ENCODE results near the gene TMEM43.
"Not testable (repeated sequence)": the region's sequence is repeated elsewhere in the genome, so short reads cannot be mapped to it uniquely, and the experiment has no call there.

Gene TMEM43

DNA sequence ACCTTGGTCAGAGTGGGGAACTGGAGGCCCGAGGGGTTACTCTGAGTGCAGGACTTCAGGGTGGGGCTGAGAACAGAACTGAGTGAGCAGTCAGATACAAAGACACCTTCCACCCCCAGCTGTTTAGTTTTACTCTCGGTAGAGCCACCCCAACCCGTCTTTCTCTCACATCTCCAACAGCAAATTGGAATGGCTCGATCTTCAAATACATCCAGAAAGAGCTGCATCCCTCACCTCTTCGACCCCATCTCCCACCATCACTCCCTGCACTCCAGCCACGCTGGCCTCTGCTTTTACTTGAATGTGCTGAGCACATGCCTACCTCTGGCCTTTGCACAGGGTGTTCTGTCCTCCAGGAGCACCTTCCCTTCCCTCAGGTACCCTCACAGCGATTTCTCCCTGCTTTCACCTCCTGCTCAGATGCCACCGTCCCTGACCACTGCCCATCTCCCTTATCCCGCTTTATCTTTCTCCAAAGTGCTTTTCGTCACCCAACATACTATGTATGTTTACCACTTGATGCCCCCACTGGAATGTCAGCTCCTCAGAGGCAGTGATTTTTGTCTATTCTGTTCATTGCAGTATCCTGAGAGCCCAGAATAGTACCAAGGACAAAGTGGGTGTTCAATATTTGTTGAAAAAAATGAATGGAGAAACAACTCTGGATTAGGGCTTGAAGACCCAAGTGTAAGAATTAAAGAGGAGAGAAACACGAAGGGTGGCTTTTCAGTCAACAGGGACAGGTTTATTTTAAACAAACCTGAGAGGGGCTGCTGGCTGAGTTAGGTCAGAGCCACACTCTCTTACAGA is 4.5 kb upstream of the TMEM43 start:
- peaks cover 6 to 12% of the 10 kb centered on the region in 2 experiments for H3K36me3 ChIP-seq (ENCODE audit: control insufficient read depth in 1 of 2, insufficient read depth in 2 of 2, low read length in 2 of 2)
- H2AK5ac ChIP-seq (ENCODE audit: low read length) = no peak overlapping the region
- H2BK120ac ChIP-seq (ENCODE audit: insufficient read depth, low read length, poor library complexity) = no peak overlapping the region
- H4K91ac ChIP-seq (ENCODE audit: low read depth, low read length) = no peak overlapping the region
- no peak overlapping the region for H3K9ac ChIP-seq (ENCODE audit: low read length)
- H3K27ac ChIP-seq (ENCODE audit: low read depth, low read length) = no peak overlapping the region
- H2BK12ac ChIP-seq (ENCODE audit: low read length) = no peak overlapping the region
- H3K14ac ChIP-seq (ENCODE audit: low read length) = no peak overlapping the region
- H3K23ac ChIP-seq (ENCODE audit: low read length) = no peak overlapping the region
- H3K4me2 ChIP-seq (ENCODE audit: low read length) = no peak overlapping the region
- no peak overlapping the region for H4K8ac ChIP-seq (ENCODE audit: low read depth, low read length)
- peaks cover 7 to 13% of the 10 kb centered on the region in 2 experiments for H3K4me1 ChIP-seq (ENCODE audit: control insufficient read depth in 1 of 2, insufficient read depth in 2 of 2, low read length in 2 of 2)
- H3K18ac ChIP-seq (ENCODE audit: low read length) = no peak overlapping the region
- H3K4ac ChIP-seq (ENCODE audit: low read depth, low read length) = no peak overlapping the region
- no peaks in the 10 kb centered on the region for H3K9me3 ChIP-seq (ENCODE audit: insufficient read depth, low read depth, low read length)
- peaks cover 12% of the 10 kb centered on the region for H3K79me1 ChIP-seq (ENCODE audit: low read length)
- H2BK5ac ChIP-seq (ENCODE audit: low read depth, low read length, poor library complexity) = no peak overlapping the region
- WGBS (ENCODE audit: extremely low coverage, insufficient coverage, insufficient read length) = no CpG with 5 or more reads among the region's 11 CpGs
- no peak for DNase-seq
- H4K12ac ChIP-seq (ENCODE audit: low read depth, low read length) = no peak overlapping the region
- H2AFZ ChIP-seq (ENCODE audit: insufficient read depth, low read length, poor library complexity) = no peak overlapping the region
- H3K79me2 ChIP-seq (ENCODE audit: control insufficient read depth, insufficient read depth, low read length, poor library complexity) = peaks cover 8% of the 10 kb centered on the region
- no peak overlapping the region for H3K4me3 ChIP-seq (ENCODE audit: low read depth, low read length)
- no peaks in the 10 kb centered on the region for H3K27me3 ChIP-seq (ENCODE audit: insufficient read depth, low read length)

GRCh38 chr3:14120921-14121448 is 3.9 kb upstream of the TMEM43 start:
- not testable (repeated sequence) for H2AFZ ChIP-seq (ENCODE audit: insufficient read depth, low read length, poor library complexity); H3K9me3 ChIP-seq (ENCODE audit: insufficient read depth, low read depth, low read length); H3K4me2 ChIP-seq (ENCODE audit: low read length); H3K14ac ChIP-seq (ENCODE audit: low read length); H4K8ac ChIP-seq (ENCODE audit: low read depth, low read length); H3K36me3 ChIP-seq (ENCODE audit: control insufficient read depth in 1 of 2, insufficient read depth in 2 of 2, low read length in 2 of 2); H3K4me3 ChIP-seq (ENCODE audit: low read depth, low read length); H3K23ac ChIP-seq (ENCODE audit: low read length); H2BK12ac ChIP-seq (ENCODE audit: low read length); H3K9ac ChIP-seq (ENCODE audit: low read length); H2BK120ac ChIP-seq (ENCODE audit: insufficient read depth, low read length, poor library complexity); H4K91ac ChIP-seq (ENCODE audit: low read depth, low read length); H3K27ac ChIP-seq (ENCODE audit: low read depth, low read length); H2AK5ac ChIP-seq (ENCODE audit: low read length); H3K18ac ChIP-seq (ENCODE audit: low read length); DNase-seq; H3K27me3 ChIP-seq (ENCODE audit: insufficient read depth, low read length); H3K4ac ChIP-seq (ENCODE audit: low read depth, low read length); H3K79me2 ChIP-seq (ENCODE audit: control insufficient read depth, insufficient read depth, low read length, poor library complexity); H2BK5ac ChIP-seq (ENCODE audit: low read depth, low read length, poor library complexity); H4K12ac ChIP-seq (ENCODE audit: low read depth, low read length)
- Histone ChIP-seq H3K4me1 (ENCODE audit: control insufficient read depth in 1 of 2, insufficient read depth in 2 of 2, low read length in 2 of 2) (peaks cover 10 to 17% of the 10 kb centered on the region in 2 experiments), H3K79me1 (ENCODE audit: low read length) (peaks cover 13% of the 10 kb centered on the region)
- WGBS (ENCODE audit: extremely low coverage, insufficient coverage, insufficient read length) = no CpG with 5 or more reads among the region's 2 CpGs

- no peak for DNase-seq
- Histone ChIP-seq H4K8ac (ENCODE audit: low read depth, low read length) (no peak overlapping the region), H3K9me3 (ENCODE audit: insufficient read depth, low read depth, low read length) (no peaks in the 10 kb centered on the region), H2AFZ (ENCODE audit: insufficient read depth, low read length, poor library complexity) (no peak overlapping the region), H3K4me3 (ENCODE audit: low read depth, low read length) (no peak overlapping the region), H3K14ac (ENCODE audit: low read length) (no peak overlapping the region), H3K4me1 (ENCODE audit: control insufficient read depth in 1 of 2, insufficient read depth in 2 of 2, low read length in 2 of 2) (peaks cover 15 to 21% of the 10 kb centered on the region in 2 experiments), H2BK5ac (ENCODE audit: low read depth, low read length, poor library complexity) (no peak overlapping the region), H3K4ac (ENCODE audit: low read depth, low read length) (no peak overlapping the region), H2BK12ac (ENCODE audit: low read length) (no peak overlapping the region), H3K4me2 (ENCODE audit: low read length) (no peak overlapping the region), H3K79me1 (ENCODE audit: low read length) (peaks cover 13% of the 10 kb centered on the region), H3K79me2 (ENCODE audit: control insufficient read depth, insufficient read depth, low read length, poor library complexity) (peaks cover 10% of the 10 kb centered on the region), H3K18ac (ENCODE audit: low read length) (no peak overlapping the region), H3K36me3 (ENCODE audit: control insufficient read depth in 1 of 2, insufficient read depth in 2 of 2, low read length in 2 of 2) (peaks cover 4 to 6% of the 10 kb centered on the region in 2 experiments), H3K27ac (ENCODE audit: low read depth, low read length) (no peak overlapping the region), H3K27me3 (ENCODE audit: insufficient read depth, low read length) (no peaks in the 10 kb centered on the region), H2AK5ac (ENCODE audit: low read length) (no peak overlapping the region), H4K91ac (ENCODE audit: low read depth, low read length) (no peak overlapping the region), H3K23ac (ENCODE audit: low read length) (no peak overlapping the region), H2BK120ac (ENCODE audit: insufficient read depth, low read length, poor library complexity) (no peak overlapping the region), H3K9ac (ENCODE audit: low read length) (no peak overlapping the region), H4K12ac (ENCODE audit: low read depth, low read length) (no peak overlapping the region)
- WGBS (ENCODE audit: extremely low coverage, insufficient coverage, insufficient read length) = no CpG with 5 or more reads among the region's 5 CpGs
Measured at GRCh38 chr3:14121859-14122258, 3.0 kb upstream of the TMEM43 start.

GRCh38 chr3:14122301-14122700 is 2.6 kb upstream of the TMEM43 start:
- Histone ChIP-seq H3K36me3 (ENCODE audit: control insufficient read depth in 1 of 2, insufficient read depth in 2 of 2, low read length in 2 of 2) (peaks cover 4 to 6% of the 10 kb centered on the region in 2 experiments), H3K4ac (ENCODE audit: low read depth, low read length) (no peak overlapping the region), H3K23ac (ENCODE audit: low read length) (no peak overlapping the region), H3K9me3 (ENCODE audit: insufficient read depth, low read depth, low read length) (no peaks in the 10 kb centered on the region), H3K27me3 (ENCODE audit: insufficient read depth, low read length) (no peaks in the 10 kb centered on the region), H3K79me2 (ENCODE audit: control insufficient read depth, insufficient read depth, low read length, poor library complexity) (peaks cover 10% of the 10 kb centered on the region), H2BK120ac (ENCODE audit: insufficient read depth, low read length, poor library complexity) (no peak overlapping the region), H3K4me3 (ENCODE audit: low read depth, low read length) (no peak overlapping the region), H4K8ac (ENCODE audit: low read depth, low read length) (no peak overlapping the region), H3K4me1 (ENCODE audit: control insufficient read depth in 1 of 2, insufficient read depth in 2 of 2, low read length in 2 of 2) (peaks cover 15 to 21% of the 10 kb centered on the region in 2 experiments), H3K9ac (ENCODE audit: low read length) (no peak overlapping the region), H3K79me1 (ENCODE audit: low read length) (peaks cover 13% of the 10 kb centered on the region), H4K12ac (ENCODE audit: low read depth, low read length) (no peak overlapping the region), H3K27ac (ENCODE audit: low read depth, low read length) (no peak overlapping the region), H4K91ac (ENCODE audit: low read depth, low read length) (no peak overlapping the region), H3K4me2 (ENCODE audit: low read length) (no peak overlapping the region), H3K18ac (ENCODE audit: low read length) (no peak overlapping the region), H2AK5ac (ENCODE audit: low read length) (no peak overlapping the region), H2BK5ac (ENCODE audit: low read depth, low read length, poor library complexity) (no peak overlapping the region), H3K14ac (ENCODE audit: low read length) (no peak overlapping the region), H2BK12ac (ENCODE audit: low read length) (no peak overlapping the region), H2AFZ (ENCODE audit: insufficient read depth, low read length, poor library complexity) (no peak overlapping the region)
- no CpG with 5 or more reads among the region's 3 CpGs for WGBS (ENCODE audit: extremely low coverage, insufficient coverage, insufficient read length)
- DNase-seq = no peak
